ENCODE data around the gene TJP1. TPM values are rescaled to one million over a fixed set of nuclear protein-coding genes. Genes with fewer than 3 reads are reported as not detected.
A peak's percentile ranks its signal among the peaks of the same experiment; 100 is the strongest.

TJP1 gene
- total RNA-seq, 1 experiment from 2014 or later, result 129 TPM

- TF ChIP-seq, protein P1, sequence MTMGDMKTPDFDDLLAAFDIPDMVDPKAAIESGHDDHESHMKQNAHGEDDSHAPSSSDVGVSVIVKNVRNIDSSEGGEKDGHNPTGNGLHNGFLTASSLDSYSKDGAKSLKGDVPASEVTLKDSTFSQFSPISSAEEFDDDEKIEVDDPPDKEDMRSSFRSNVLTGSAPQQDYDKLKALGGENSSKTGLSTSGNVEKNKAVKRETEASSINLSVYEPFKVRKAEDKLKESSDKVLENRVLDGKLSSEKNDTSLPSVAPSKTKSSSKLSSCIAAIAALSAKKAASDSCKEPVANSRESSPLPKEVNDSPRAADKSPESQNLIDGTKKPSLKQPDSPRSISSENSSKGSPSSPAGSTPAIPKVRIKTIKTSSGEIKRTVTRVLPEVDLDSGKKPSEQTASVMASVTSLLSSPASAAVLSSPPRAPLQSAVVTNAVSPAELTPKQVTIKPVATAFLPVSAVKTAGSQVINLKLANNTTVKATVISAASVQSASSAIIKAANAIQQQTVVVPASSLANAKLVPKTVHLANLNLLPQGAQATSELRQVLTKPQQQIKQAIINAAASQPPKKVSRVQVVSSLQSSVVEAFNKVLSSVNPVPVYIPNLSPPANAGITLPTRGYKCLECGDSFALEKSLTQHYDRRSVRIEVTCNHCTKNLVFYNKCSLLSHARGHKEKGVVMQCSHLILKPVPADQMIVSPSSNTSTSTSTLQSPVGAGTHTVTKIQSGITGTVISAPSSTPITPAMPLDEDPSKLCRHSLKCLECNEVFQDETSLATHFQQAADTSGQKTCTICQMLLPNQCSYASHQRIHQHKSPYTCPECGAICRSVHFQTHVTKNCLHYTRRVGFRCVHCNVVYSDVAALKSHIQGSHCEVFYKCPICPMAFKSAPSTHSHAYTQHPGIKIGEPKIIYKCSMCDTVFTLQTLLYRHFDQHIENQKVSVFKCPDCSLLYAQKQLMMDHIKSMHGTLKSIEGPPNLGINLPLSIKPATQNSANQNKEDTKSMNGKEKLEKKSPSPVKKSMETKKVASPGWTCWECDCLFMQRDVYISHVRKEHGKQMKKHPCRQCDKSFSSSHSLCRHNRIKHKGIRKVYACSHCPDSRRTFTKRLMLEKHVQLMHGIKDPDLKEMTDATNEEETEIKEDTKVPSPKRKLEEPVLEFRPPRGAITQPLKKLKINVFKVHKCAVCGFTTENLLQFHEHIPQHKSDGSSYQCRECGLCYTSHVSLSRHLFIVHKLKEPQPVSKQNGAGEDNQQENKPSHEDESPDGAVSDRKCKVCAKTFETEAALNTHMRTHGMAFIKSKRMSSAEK (CRISPR knock-in tag; IDR thresholded peaks at IDR 0.05; ENCODE audit: borderline replicate concordance), result no peak
- TF ChIP-seq ZSCAN18 (CRISPR knock-in tag; IDR thresholded peaks at IDR 0.05), result no peak
- no peak for TF ChIP-seq ESRRA (CRISPR knock-in tag; IDR thresholded peaks at IDR 0.05; ENCODE audit: borderline replicate concordance)
- TF ChIP-seq ATF3 (CRISPR knock-in tag; conservative IDR thresholded peaks at IDR 0.05), result no peak
- no peak for TF ChIP-seq RELA (CRISPR knock-in tag; IDR thresholded peaks at IDR 0.05; ENCODE audit: borderline replicate concordance)
- TF ChIP-seq JAZF1 (CRISPR knock-in tag; IDR thresholded peaks at IDR 0.05), result no peak
- TF ChIP-seq, protein P2, sequence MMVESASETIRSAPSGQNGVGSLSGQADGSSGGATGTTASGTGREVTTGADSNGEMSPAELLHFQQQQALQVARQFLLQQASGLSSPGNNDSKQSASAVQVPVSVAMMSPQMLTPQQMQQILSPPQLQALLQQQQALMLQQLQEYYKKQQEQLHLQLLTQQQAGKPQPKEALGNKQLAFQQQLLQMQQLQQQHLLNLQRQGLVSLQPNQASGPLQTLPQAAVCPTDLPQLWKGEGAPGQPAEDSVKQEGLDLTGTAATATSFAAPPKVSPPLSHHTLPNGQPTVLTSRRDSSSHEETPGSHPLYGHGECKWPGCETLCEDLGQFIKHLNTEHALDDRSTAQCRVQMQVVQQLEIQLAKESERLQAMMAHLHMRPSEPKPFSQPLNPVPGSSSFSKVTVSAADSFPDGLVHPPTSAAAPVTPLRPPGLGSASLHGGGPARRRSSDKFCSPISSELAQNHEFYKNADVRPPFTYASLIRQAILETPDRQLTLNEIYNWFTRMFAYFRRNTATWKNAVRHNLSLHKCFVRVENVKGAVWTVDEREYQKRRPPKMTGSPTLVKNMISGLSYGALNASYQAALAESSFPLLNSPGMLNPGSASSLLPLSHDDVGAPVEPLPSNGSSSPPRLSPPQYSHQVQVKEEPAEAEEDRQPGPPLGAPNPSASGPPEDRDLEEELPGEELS (CRISPR knock-in tag; IDR thresholded peaks at IDR 0.05), result no peak
- TF ChIP-seq, protein P3, sequence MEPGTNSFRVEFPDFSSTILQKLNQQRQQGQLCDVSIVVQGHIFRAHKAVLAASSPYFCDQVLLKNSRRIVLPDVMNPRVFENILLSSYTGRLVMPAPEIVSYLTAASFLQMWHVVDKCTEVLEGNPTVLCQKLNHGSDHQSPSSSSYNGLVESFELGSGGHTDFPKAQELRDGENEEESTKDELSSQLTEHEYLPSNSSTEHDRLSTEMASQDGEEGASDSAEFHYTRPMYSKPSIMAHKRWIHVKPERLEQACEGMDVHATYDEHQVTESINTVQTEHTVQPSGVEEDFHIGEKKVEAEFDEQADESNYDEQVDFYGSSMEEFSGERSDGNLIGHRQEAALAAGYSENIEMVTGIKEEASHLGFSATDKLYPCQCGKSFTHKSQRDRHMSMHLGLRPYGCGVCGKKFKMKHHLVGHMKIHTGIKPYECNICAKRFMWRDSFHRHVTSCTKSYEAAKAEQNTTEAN (CRISPR knock-in tag; IDR thresholded peaks at IDR 0.05), result no peak
- TF ChIP-seq NFYB (CRISPR knock-in tag; conservative IDR thresholded peaks at IDR 0.05; ENCODE audit: low read depth), result no peak
These were observed 56.3 kb downstream of the TJP1 start (continued) for GRCh38 chr15:29765898-29766527.

GRCh38 chr15:29765234-29765841, 56.9 kb downstream of the TJP1 start:
- ATAC-seq, result peak; percentile 38; the same call in 1 of the 2 replicates
- no peak for TF ChIP-seq ZNF232 (CRISPR knock-in tag; IDR thresholded peaks at IDR 0.05)
- TF ChIP-seq FOXP1 (CRISPR knock-in tag; IDR thresholded peaks at IDR 0.05; ENCODE audit: borderline replicate concordance), result no peak
- no peak for TF ChIP-seq TCF7 (CRISPR knock-in tag; IDR thresholded peaks at IDR 0.05; ENCODE audit: low read depth)
- no peak for TF ChIP-seq ZNF396 (CRISPR knock-in tag; IDR thresholded peaks at IDR 0.05; ENCODE audit: borderline replicate concordance)
- TF ChIP-seq MYBL2 (CRISPR knock-in tag; IDR thresholded peaks at IDR 0.05), result no peak
- no peak for TF ChIP-seq SOX15 (CRISPR knock-in tag; IDR thresholded peaks at IDR 0.05)
- TF ChIP-seq ZNF317 (CRISPR knock-in tag; IDR thresholded peaks at IDR 0.05; ENCODE audit: borderline replicate concordance, low read depth), result no peak
- TF ChIP-seq, protein P4, sequence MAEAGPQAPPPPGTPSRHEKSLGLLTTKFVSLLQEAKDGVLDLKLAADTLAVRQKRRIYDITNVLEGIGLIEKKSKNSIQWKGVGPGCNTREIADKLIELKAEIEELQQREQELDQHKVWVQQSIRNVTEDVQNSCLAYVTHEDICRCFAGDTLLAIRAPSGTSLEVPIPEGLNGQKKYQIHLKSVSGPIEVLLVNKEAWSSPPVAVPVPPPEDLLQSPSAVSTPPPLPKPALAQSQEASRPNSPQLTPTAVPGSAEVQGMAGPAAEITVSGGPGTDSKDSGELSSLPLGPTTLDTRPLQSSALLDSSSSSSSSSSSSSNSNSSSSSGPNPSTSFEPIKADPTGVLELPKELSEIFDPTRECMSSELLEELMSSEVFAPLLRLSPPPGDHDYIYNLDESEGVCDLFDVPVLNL (CRISPR knock-in tag; IDR thresholded peaks at IDR 0.05; ENCODE audit: borderline replicate concordance, low read depth), result no peak
- TF ChIP-seq ATF6 (CRISPR knock-in tag; IDR thresholded peaks at IDR 0.05), result no peak
- no peak for TF ChIP-seq FOXJ3 (CRISPR knock-in tag; IDR thresholded peaks at IDR 0.05; ENCODE audit: borderline replicate concordance)
- no peak for TF ChIP-seq TP53 (CRISPR knock-in tag; IDR thresholded peaks at IDR 0.05)
- TF ChIP-seq, protein P5, sequence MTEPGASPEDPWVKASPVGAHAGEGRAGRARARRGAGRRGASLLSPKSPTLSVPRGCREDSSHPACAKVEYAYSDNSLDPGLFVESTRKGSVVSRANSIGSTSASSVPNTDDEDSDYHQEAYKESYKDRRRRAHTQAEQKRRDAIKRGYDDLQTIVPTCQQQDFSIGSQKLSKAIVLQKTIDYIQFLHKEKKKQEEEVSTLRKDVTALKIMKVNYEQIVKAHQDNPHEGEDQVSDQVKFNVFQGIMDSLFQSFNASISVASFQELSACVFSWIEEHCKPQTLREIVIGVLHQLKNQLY (CRISPR knock-in tag; IDR thresholded peaks at IDR 0.05), result no peak
- TF ChIP-seq ELF4 (CRISPR knock-in tag; IDR thresholded peaks at IDR 0.05; ENCODE audit: low read depth), result no peak

More at GRCh38 chr15:29765234-29765841, 56.9 kb downstream of the TJP1 start:
- CTCF ChIA-PET, result interaction anchor here (1.4 to 2.1 kb wide), 2 partner anchors 161 to 164 kb away, joined by 3 to 9 read pairs; no protein-coding TSS in a partner anchor
- peak; percentile 28 for DNase-seq (ENCODE audit: low spot score)
- POLR2A ChIA-PET, result no interaction called here
- Mint-ChIP-seq H3K27me3 (ENCODE audit: low read depth) (no peaks in the 10 kb centered on the region), H3K27ac (peak overlapping the region; percentile 61), H3K4me1 (peaks cover 49% of the 10 kb centered on the region), H3K9me3 (no peaks in the 10 kb centered on the region), H3K36me3 (peaks cover 58% of the 10 kb centered on the region), H3K4me3 (no peak overlapping the region)
